ENCODE results near the gene NAP1L2.

- TF ChIP-seq CTCF (IDR thresholded peaks at IDR 0.05) (no peak), POLR2A (IDR thresholded peaks at IDR 0.05) (no peak)
These were observed 8.3 kb downstream of the NAP1L2 start for GRCh38 chrX:73206366-73206765.
